ENCODE results near the gene CD48.

Gene CD48

GRCh38 chr1:160629286-160630210, 82.1 kb downstream of the CD48 start:
- DNase-seq: no peak

- DNase-seq: no peak
Observed at GRCh38 chr1:160628799-160629263, 82.8 kb downstream of the CD48 start.
